ENCODE measurements around the gene MYO1E.
A peak's percentile ranks its signal among the peaks of the same experiment; 100 is the strongest.
"Not testable (repeated sequence)": the region's sequence is repeated elsewhere in the genome, so short reads cannot be mapped to it uniquely, and the experiment has no call there.

MYO1E gene

DNA sequence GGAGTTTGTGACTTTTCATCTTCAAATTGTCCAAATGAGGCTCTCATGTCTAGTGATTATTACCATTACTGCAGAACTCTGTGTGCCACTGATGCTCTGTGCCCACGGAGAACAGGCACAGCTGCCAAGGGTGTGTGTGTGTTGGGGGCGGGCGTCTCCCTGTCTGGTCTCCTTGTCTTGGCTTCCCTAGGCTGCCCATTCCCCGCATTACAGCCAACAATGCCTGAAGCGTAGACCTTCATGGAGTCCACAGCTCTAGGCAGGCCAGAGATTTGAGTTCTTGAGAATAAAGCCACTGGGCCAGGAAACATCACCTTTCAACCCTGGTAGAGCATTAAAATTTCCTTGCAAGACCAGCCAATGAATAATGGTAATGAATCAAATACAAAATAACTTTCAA lies 225.0 kb downstream of the MYO1E start:
- DNase-seq (ENCODE audit: low read depth in 3 of 3, low spot score in 1 of 3), result no peak

DNA sequence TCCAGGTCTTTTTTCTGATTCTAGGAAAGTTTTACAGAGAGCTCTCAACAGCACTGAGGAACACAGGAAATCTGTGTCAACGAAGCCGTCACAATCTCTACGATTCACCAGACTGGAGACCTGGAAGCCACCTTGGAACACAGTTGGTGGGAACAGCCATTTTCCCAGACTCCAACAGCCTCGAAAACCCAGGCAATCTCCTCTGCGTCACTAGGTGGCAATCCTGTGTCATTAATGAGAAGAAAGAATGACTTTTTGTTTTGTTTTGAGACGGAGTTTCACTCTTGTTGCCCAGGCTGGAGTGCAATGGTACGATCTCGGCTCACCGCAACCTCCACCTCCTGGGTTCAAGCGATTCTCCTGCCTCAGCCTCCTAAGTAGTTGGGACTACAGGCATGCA lies 228.1 kb downstream of the MYO1E start:
- not testable (repeated sequence) for DNase-seq (ENCODE audit: low read depth in 3 of 3, low spot score in 1 of 3)

DNA sequence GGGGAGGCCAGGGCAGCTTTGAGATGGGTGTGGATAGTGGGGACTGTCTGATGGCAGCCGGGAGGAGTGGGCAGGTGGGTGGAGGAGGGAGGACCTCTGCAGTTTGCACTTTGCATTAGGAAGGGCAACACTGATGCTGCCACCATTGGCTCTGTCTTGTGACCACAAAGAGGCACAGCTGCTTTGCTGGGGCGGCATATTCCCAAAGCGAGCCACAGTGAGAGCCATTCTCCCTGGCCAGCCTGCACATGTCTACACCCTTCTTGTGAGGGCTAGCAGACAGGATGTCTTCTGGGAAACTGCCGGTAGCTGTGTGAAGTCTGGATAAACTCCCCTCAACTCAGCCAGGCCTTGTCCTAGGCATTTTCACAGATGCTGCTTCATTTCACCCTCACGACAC lies 229.4 kb downstream of the MYO1E start:
- no peak for DNase-seq (ENCODE audit: low read depth in 3 of 3, low spot score in 1 of 3)

DNA sequence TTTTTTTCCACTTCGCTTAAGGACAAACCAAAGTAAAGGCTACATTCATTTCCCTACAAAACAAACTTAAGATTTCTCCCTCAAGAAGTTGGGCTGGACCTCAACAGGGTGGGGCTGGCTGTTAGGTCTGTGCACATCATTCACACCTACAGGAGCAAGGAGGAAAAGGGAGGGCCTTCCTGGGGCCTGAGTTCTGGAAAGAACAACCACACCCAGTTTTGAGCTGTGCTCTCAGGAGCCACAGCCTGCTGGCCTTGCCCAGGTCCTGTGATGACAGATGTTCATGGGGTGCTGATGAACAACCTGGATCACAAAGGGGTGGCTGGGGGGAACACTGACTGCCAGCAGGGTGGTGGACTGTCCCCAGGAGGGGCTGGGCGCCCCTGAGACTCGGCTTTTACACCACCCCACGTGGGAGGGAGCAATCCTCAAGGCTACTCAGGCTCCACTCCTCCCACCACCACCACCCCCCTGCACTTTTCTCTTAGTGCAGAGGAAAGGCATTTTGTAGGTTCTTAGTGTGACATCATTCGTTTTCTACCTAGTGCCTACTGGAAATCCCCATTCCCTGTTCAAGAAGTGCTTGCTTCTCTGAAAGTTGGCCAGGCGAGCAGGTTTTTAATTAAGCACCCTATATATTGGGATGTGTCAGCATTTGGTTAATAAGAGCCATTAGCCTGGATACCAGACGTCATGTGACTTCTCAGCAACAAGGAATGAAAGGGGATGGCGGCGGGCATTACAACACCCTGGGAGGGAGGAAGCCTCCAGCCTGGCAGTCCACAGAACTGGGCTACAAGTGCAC lies 232.0 kb downstream of the MYO1E start:
- DNase-seq (ENCODE audit: low read depth in 3 of 3, low spot score in 1 of 3), result no peak

DNA sequence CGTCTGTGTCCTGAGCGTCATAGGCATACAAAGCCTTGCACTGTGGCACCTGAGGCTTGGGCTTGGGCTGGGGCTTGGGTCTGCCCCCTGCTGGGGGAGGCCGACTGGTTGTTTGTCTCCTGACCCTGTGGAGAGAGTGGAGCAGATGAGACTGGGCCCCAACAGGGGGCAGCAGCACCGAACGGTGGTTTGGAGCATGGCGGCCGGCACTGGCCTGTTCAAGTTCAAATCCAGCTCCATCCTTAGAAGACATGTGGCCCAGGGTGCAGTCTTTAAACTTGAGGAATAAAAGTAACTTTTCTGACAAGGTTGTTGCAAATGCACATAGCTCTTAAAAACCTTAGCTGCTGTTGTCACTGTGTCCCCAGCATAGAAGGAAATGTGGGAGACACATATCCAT lies 234.4 kb downstream of the MYO1E start:
- DNase-seq (ENCODE audit: low read depth in 3 of 3, low spot score in 1 of 3), result peak in 2 of 3 donors; percentile 12 to 32

DNA sequence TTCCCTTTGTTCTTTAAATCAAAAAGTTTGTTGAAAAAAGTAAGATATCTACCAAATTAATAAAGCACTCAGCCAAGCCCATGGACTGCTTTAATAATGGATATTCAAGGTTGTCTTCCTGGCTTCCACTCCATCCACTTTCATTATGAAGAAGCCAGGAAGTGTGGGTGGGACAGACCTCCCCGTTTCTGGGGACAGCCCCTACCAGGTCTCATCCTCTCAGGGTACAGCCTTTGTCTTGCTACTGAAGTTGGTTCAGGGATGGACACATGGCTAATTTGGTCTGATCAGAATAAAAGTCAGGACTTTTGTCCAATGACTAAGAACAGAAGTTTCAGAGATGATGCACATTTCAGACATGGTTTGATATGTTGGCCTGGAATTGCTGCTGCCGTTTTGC lies 235.1 kb downstream of the MYO1E start:
- DNase-seq (ENCODE audit: low read depth in 3 of 3, low spot score in 1 of 3), result no peak

DNA sequence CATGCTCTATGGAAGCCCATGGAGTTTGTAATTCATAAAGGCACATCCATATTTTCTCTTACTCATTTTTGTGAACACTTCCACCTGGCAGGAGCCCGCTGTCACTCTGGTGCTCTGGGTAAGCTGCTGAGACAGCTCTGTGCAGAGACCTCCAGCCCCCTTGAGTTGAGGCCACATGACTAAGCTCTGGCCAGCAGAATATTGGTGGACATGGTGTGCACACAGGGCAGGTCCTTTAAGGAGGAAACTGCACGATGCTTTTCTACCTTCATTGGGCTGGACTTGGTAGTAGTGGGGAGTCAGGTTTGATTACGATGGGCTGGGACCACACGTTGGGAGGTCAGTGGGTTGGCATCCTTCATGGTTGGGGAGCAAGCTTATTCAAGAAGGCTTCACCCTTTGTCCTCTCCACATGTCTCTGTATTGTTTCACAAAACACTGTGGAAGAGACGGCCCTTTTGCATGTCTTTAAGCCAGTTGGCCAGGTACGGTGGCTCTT lies 238.7 kb downstream of the MYO1E start:
- no peak for DNase-seq (ENCODE audit: low read depth in 3 of 3, low spot score in 1 of 3)

DNA sequence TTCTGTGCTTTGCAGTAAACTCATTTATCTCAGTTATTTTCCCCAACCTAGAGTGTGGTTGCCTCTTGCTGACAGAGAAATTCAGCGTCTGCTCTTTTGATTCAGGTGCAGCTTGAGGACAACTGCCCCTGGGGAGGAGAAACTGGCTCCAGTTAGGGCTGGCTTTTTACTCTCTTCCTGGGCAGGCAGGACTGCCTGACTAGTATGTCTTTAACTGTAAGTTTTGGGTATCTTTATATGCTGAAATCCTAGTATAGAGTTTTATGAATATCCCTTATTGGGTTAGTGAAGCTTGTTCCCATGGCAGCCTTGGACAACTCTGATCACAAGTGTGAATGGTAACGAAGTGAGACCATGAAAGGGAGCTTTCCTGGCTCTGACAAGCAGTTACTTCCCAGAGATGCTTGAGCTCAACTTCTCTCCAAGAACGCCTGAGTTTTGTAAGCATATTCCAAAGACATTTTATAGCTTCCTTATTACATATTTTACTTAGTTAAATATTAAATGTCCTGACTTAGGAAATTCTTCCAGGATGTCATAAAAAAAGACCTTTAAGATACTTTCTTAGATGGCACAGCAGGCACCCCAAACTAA lies 240.6 kb downstream of the MYO1E start:
- no peak for DNase-seq (ENCODE audit: low read depth in 3 of 3, low spot score in 1 of 3)

DNA sequence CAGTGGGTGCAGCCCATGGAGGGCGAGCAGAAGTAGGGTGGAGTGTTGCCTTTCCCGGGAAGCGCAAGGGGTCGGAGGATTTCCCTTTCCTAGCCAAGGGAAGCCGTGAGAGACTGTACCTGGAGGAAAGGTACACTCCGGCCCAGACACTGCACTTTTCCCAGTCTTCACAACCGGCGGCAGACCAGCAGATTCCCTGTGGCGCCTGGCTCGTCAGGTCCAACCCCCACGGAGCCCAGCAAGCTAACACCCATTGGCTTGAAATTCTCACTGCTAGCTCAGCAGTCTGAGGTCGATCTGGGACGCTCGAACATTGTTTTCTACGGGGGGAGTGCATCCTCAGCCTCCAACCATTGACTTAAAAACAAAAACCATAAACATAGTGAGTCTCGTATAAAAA lies 241.2 kb downstream of the MYO1E start:
- DNase-seq (ENCODE audit: low read depth in 3 of 3, low spot score in 1 of 3), result no peak

DNA sequence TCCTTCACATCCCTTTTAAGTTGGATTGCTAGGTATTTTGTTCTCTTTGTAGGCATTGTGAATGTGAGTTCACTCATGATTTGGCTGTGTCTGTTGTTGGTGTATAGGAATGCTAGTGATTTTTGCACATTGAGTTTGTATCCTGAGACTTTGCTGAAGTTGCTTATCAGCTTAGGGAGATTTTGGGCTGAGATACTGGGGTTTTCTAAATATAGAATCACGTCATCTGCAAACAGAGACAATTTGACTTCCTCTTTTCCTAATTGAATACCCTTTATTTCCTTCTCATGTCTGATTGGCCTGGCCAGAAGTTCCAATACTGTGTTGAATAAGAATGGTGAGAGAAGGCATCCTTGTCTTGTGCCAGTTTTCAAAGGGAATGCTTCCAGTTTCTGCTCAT lies 245.4 kb downstream of the MYO1E start:
- DNase-seq (ENCODE audit: low read depth in 3 of 3, low spot score in 1 of 3), result not testable (repeated sequence)

DNA sequence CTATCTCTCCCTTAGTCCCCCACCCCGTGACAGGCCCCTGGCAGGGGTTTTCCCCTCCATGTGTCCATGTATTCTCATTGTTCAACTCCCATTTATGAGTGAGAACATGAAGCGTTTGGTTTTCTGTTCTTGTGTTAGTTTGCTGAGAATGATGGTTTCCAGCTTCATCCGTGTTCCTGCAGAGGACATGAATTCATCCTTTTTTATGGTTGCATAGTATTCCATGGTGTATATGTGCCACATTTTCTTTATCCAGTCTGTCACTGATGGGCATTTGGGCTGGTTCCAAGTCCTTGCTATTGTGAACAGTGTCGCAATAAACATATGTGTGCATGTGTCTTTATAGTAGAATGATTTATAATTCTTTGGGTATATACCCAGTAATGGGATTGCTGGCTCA lies 247.0 kb downstream of the MYO1E start:
- DNase-seq (ENCODE audit: low read depth in 3 of 3, low spot score in 1 of 3), result not testable (repeated sequence)

DNA sequence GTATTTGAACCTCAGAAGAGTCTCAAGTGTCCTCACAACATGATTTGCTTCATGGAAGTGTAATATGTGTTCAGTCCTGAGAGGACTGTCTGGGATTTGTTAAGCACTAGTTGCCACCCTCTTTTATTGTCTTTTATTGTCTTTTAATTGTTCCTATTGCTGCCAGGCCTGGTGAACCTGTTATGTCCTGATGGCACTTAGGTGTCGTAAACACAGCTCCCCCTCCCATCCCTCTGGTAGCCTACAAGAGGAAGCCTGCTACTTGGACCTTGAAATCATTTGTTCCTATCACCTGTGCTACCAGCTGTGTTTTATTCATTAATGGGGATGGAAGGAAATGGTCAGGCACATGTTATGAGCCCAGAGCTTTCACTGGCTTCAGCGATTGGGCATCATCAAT lies 248.4 kb downstream of the MYO1E start:
- DNase-seq (ENCODE audit: low read depth in 3 of 3, low spot score in 1 of 3), result no peak

DNA sequence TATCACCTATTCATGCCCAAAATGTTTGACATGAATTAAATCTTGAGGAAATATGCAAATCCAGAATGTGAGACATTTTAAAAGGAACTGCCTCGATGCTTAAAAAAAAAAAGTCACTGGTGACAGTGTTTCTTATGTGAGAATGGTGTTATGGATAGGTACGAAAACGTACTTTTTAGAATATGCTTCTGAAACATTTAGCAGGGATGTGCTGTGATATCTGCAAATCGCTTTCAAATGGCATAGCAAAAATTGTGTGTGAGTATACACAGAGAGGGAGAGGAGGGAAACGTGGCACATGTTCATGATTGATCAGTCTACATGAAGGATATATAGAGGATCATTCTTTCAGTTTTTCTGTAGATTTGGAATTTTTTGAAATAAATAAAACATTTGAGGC lies 251.7 kb downstream of the MYO1E start:
- DNase-seq (ENCODE audit: low read depth in 3 of 3, low spot score in 1 of 3), result no peak

DNA sequence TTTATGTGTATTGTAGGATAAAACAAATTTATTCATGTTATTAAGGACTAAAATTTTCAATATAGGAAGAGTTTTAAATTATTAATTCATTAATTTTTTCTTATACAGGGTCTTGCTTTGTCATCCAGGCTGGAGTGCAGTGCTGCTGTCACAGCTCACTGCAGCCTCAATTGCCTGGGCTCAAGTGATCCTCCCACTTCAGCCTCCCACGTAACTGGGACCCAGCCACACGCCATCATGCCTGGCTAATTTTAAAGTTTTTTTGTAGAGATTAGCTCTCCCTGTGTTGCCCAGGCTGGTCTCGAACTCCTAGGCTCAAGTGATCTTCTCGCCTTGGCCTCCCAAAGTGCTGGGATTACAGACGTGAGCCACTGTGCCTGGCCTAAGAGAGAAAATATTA lies 253.0 kb downstream of the MYO1E start:
- DNase-seq (ENCODE audit: low read depth in 3 of 3, low spot score in 1 of 3), result no peak

DNA sequence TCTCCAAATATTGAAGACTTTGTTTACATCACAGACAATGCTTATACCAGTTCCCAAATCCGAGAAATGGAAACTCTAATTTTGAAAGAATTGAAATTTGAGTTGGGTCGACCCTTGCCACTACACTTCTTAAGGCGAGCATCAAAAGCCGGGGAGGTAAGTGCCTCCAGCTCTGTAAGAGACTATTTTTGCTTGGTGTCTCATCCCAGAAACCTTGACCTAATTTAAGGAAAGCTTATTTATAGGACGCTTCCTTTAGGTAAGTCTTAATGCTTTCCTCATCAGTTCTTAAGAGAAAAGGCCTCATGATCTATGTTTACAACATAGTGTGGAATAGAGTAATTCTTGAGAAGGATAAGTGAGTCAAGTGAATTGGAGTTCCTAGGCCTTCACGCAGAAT lies 255.9 kb downstream of the MYO1E start:
- no peak for DNase-seq (ENCODE audit: low read depth in 3 of 3, low spot score in 1 of 3)

DNA sequence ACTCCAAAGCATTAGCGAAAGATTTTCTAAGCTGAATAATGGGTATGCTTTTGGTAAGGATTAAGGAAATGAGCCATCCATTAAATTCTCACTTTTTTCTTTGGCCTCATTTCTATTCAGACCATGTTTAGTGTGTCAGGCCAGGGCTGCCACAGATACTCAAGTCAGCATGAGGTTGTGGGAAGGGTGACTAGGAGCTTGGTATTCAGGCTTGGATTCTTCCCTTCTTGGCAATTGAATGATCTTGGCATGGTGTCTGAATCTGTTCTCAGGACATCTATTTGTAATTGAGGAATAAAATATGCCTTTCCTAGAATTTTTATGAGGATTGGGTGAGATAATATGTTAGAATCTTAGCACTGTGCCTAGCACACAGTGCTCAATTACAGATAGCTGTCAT lies 256.5 kb downstream of the MYO1E start:
- DNase-seq (ENCODE audit: low read depth in 3 of 3, low spot score in 1 of 3), result no peak

DNA sequence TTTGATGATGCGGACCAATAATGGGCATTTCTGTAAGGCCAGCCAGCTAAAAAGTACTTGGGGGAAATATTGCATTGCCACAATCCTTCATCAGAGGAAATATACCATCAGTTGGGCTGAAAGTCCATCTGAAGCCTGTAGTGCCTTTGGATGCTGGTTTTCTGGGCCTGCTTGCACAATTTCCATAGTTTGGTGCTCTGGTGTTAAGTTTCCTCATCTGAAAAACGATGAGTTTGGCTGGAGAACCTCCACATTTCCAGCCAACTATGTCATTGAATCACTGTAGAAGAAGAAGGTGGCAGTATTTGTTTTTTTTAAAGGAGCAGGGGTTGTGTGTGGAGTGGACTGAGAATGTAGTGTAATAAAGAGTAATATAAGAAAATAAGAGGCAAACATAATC lies 257.6 kb downstream of the MYO1E start:
- DNase-seq (ENCODE audit: low read depth in 3 of 3, low spot score in 1 of 3), result no peak

DNA sequence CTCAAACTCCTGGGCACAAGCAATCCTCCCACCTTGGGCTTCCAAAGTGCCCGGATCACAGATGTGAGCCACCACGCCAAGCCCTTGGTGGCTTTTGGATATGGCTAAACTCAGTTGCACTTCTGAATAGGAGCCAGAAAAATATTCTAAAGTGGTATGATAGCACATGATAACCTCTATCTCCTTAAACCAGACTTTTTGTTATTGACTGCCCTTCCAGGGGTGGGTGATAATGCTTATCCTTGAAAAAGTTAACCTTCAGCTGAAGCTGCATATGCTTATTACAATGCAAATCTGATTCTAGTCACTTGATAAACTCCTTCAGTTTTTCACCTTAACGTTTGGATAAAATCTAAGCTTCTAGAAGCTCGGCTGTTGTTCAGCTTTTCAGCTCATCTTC lies 261.4 kb downstream of the MYO1E start:
- no peak for DNase-seq (ENCODE audit: low read depth in 3 of 3, low spot score in 1 of 3)

DNA sequence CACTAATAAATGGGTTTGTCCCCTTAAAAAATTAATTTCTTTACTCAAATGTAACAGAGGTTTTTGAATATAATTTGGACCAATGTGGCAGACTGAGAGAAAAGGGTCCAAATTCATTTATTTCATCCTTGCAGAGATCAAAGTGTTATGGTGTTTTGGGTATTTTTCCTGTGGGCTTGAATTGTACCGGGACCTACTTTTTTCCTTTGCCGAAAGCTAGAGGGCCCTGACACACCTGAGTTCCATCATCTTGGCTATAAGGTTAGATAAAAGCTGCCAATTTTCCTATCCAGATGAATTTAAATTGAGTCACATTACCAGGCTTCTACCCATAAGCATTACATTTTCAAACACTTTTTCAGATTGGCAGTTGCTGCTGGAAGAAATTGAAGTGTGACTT lies 266.8 kb downstream of the MYO1E start:
- DNase-seq (ENCODE audit: low read depth in 3 of 3, low spot score in 1 of 3), result no peak

DNA sequence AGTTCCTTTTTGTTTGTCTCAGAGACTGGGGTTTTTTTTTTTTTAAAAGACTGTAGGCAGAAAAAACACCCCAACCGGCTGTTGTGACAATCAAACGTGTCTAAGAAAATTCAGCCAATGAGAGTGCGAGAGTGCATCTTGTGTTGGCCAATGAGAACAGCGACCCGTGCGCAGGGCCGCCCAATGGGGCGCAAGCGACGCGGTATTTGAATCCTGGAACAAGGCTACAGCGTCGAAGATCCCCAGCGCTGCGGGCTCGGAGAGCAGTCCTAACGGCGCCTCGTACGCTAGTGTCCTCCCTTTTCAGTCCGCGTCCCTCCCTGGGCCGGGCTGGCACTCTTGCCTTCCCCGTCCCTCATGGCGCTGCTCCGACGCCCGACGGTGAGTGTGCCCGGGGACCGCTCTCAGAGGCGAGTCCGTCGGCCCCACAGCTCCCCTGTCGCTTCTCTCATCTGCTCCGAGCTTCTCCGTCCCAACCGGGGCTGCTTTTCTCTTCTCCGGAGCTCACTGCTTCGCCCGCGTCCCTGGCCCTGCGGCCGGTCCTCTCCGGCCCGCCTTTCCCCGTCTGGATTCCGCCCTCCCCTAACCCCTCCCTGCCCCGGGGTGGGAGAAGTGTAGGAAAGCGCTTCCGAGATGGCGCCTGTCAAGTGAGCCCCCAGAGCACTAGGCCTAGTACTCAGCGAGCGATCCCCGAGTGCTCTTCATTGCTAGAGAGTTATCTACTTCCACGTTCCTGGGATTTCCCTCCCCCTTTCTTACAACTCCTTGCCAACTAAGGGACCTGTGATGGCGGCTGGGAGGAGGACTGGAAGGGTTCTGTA lies 267.5 kb downstream of the MYO1E start, which contains the start of gene CCNB2:
CCNB2 (plus strand) TSS at position 235 of the 821 bp plus-strand sequence; CDS start at position 358, 123 bp downstream.
- peak; percentile 42 to 58 (median 53) for DNase-seq (ENCODE audit: low read depth in 3 of 3, low spot score in 1 of 3)

DNA sequence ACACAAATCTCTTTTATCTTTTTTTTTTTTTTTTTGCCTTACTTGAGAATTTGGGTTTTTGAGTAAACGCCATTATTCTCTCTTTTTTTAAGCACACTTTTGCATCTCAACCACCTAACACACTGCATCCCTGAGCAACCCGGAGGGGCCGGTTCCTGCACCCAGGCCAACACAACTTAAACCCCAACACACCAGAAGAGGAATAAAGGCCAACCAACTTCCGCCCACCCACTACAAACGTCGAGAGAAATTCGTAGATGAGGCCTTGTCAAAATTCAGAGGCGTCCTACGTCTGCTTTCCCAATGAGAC lies 268.1 kb downstream of the MYO1E start:
- no peak for DNase-seq (ENCODE audit: low read depth in 3 of 3, low spot score in 1 of 3)

DNA sequence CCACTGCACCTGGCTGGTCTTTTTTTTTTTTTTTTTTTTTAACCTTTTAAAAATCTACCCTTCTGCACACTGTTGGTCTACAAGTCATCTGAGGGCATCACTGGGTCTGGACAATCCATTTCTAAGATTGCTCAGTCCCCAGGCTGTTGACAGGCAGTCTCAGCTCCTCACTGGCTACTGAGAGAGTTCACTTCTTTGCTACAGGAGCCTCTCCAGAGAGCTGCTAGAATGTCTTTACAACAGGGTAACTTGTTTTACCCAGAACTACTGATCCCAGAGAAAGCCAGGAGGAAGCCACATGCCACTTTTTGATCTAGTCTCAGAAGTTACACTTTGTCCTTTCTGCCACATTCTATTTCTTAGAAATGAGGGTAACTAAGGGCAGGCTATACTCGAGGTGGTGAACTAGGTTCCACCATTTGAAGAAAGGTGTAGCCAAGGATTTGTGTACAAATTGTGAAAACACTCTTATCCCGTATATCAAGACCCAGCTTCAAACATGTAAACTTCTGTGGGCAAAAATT lies 273.4 kb downstream of the MYO1E start:
- DNase-seq (ENCODE audit: low read depth in 3 of 3, low spot score in 1 of 3), result no peak

Data from stimulated activated CD4-positive, alpha-beta T cell treated with anti-CD3 and anti-CD28 coated beads, TNF-alpha, amount 100 ng/mL, for 1 hour (primary cell).